Stimulated activated CD8-positive, alpha-beta memory T cell treated with anti-CD3 and anti-CD28 coated beads, Interleukin-7, amount 100 ng/mL, for 24 hours (primary cell): ENCODE results near the gene CEP70.
"Not testable (repeated sequence)": the region's sequence is repeated elsewhere in the genome, so short reads cannot be mapped to it uniquely, and the experiment has no call there.

Experiments
- DNase-seq: peaks from one replicate; pipeline ENCODE4 v3.0.0-alpha.2; 2020; ENCODE audit warnings: low read depth

The CEP70 gene, protein sequence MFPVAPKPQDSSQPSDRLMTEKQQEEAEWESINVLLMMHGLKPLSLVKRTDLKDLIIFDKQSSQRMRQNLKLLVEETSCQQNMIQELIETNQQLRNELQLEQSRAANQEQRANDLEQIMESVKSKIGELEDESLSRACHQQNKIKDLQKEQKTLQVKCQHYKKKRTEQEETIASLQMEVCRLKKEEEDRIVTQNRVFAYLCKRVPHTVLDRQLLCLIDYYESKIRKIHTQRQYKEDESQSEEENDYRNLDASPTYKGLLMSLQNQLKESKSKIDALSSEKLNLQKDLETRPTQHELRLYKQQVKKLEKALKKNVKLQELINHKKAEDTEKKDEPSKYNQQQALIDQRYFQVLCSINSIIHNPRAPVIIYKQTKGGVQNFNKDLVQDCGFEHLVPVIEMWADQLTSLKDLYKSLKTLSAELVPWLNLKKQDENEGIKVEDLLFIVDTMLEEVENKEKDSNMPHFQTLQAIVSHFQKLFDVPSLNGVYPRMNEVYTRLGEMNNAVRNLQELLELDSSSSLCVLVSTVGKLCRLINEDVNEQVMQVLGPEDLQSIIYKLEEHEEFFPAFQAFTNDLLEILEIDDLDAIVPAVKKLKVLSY

GRCh38 chr3:138594150-138594934 lies at the start of gene CEP70:
TSS of gene CEP70 (minus strand) at chr3:138594260. CDS start at chr3:138572927, 21,333 bp downstream.
- DNase-seq: peak; percentile 75

DNA sequence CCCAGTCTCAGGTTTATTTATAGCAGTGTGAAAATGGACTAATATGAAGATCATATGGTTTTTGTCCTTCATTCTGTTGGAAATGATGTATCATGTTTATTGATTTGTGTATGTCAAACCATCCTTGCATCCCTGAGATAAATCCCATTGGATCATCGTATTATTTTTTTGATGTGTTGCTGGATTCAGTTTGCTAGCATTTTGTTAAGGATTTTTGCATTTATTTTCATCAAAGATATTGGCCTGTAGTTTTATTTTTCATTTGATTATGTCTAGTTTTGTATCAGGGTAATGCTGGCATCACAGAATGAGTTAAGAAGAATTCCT lies 48.8 kb upstream of the CEP70 start:
- DNase-seq: no peak

DNA sequence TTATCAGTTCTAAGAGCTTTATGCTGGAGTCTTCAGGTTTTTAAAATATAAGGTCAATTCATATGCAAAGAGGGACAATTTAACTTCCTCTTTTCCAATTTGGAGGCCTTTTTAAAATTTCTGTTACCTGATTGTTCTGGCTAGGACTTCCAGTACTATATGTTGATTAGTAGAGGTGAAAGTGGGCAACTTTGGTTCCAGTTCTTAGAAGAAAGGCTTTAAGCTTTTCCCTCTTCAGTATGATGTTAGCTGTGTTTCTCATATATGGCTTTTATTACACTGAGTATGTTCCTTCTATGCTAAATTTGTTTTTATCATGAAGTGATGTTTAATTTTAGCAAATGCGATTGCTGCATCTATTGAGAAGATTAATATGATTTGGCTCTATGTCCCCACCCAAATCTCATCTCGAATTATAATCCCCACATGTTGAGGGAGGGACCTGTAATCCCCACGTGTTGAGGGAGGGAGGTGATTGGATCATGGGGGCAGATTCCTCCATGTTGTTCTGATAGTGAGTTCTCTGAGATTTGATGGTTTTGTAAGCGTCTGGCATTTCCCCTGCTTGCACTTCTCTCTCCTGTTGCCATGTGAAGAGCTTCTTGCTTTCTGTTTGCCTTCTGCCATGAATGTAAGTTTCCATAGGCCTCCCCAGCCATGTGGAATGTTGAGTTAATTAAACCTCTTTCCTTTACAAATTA lies 48.3 kb upstream of the CEP70 start:
- DNase-seq: no peak

GRCh38 chr3:138640537-138640936 lies 46.5 kb upstream of the CEP70 start:
- no peak for DNase-seq

GRCh38 chr3:138638641-138639040 lies 44.6 kb upstream of the CEP70 start:
- no peak for DNase-seq

GRCh38 chr3:138629526-138629925 lies 35.5 kb upstream of the CEP70 start:
- DNase-seq: no peak

GRCh38 chr3:138625707-138626365 lies 31.8 kb upstream of the CEP70 start:
- DNase-seq: no peak

DNA sequence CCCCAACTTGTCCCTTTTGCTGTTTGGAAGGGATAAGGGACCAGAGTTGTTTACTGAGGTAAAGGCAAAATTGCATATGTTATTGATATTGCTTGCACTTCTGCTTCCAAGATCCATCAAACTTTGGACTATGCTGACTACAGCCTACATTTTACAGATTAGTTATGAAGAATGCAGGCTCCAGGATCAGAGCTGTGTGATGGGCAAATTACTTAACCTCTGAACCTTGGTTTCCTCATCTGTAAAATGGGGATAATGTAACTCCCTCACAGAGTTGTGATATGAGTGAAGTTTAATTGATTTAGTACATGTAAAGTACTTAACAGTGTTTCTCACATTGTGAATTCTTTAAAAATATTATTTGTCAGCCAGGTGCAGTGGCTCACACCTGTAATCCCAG lies 30.5 kb upstream of the CEP70 start:
- no peak for DNase-seq

GRCh38 chr3:138620431-138620830 lies 26.4 kb upstream of the CEP70 start:
- no peak for DNase-seq

GRCh38 chr3:138615462-138615861 lies 21.4 kb upstream of the CEP70 start:
- DNase-seq: no peak

DNA sequence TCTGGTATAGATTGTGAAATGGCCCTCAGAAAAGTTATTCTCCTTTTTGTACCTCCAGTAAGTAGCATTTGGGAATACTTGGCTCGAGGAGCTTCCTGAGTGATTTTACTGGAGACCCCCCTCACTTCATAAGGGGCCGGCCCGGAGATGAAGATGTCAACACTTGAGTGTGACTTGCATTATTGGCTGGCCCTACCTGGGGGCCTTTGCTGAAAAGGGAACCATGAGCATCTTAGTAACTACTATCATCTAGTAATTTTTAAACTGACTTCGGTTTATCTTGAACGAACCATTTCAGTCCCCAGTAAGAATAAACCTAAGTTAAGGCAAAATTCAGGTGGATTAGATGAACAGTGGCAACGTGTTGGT lies 15.8 kb upstream of the CEP70 start:
- DNase-seq: no peak

DNA sequence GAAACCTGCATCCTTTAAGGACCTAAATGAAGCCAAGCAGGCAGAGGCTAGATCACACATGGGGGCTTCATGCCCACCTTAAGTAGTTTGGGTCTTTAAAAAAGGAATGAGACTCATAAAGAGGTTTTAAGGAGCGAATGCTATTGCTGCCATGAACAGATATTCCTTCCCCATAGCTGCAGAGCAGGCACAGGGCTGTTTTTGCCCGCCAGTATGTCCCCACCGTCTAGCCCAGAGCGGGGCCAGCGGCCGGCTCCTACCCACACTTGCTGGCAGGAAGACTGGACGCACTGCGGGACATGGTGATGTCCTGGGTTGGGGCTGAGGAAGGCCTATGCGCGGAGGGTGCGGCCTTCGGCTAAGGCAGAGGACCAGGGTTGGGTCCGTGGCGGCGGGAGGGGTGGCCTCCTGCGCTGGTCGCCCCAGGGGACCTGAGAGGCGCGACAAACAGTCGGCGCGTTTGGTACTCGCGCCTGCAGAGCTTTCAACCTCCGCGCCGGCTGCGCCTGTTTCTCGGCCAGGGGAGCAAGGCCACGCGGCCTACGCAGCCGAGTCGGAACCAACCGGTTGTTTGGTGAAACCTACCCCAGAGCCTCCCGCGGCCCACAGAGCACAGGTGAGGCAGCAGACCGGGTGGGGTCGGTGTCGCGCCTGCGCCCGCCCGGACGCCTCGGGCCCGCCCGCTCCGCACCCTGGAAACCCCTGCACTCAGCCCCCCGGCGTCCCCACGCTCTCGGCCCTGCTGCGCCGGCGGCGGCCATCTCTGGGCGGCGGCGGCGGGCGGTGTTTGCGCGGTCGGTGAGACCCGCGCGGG lies 14.5 kb upstream of the CEP70 start, which contains the start of gene FAIM:
FAIM (plus strand) TSS at position 450 of the 814 bp plus-strand sequence. CDS start 10,956 bp downstream, outside the sequence.
- DNase-seq: peak; percentile 38

DNA sequence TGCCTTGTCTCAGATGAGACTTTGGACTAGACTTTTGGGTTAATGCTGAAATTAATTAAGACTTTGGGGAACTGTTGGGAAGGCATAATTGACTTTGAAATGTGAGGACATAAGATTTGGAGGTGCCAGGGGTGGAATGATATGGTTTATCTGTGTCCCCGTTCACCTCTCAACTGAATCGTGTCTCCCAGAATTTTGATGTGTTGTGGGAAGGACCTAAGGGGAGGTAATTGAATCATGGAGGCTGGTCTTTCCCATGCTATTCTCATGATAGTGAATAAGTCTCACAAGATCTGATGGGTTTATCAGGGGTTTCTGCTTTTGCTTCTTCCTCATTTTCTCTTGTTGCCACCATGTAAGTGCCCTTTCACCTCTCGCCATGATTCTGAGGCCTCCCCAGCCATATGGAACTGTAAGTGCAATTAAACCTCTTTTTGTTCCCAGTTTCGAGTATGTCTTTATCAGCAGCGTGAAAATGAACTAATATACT lies 10.1 kb upstream of the CEP70 start:
- DNase-seq: not testable (repeated sequence)

DNA sequence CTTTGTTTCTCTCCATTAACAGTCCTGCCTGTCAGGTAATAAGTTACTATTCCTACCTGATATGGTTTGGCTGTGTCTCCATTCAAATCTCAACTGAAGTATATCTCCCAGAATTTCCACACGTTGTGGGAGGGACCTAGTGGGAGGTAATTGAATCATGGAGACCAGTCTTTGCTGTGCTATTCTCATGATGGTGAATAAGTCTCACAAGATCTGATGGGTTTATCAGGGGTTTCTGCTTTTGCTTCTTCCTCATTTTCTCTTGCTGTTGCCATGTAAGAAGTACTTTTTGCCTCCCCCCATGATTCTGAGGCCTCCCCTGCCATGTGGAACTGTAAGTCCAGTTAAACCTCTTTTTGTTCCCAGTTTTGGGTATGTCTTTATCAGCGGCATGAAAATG lies 7.6 kb upstream of the CEP70 start:
- DNase-seq: not testable (repeated sequence)

- no peak for DNase-seq
Observed at GRCh38 chr3:138600100-138600745, 6.2 kb upstream of the CEP70 start.

DNA sequence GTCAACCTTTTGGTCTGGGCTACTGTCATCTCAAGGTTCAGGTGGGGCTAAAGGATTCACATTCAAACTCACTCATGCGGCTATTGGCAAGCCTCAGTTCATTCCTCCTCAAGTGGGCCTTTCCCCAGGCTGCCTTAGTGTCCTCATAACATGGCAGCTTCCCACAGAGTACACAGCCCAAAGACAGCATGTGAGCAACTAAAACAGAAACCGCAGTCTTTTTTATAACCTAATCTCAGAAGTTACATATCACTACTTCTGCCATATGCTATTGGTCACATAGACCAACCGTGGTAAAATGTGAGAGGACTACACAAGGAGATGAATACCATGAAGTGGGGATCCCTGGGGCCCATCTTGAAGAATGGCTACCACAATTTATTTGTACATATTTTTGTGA lies 4.5 kb upstream of the CEP70 start:
- DNase-seq: no peak

GRCh38 chr3:138597186-138597976 lies 3.3 kb upstream of the CEP70 start:
- not testable (repeated sequence) for DNase-seq

DNA sequence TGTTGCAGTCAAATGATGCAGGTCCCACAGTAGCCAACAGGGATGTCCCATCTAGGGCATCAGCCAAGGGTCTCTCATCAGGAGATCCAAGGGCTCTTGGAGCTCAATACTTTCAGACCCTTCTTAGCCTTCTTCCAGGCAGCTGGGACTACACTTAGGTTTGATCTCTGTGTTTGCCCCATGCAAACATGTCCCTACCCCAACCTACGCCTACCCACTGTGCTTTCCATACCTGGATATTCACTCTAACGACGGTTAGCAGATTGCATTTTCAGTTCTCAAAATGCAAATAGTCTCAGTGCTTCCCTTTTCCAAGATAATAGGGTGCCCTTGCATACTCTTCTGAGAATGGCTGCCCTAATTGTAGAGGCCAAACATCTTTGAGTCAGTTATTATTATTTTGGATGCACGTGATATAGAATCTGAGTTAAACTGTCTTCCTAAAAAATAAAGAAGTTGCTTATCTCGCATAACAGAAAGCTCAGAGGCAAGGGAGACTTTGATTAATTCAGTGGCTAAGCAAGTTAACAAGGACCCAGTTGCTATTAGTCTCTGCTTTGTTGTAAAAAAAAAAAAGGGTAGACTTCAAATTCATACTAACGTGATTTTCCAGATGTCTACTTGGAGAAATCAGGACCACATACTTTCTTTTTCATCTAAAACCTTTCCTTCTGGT lies 1.0 kb upstream of the CEP70 start:
- DNase-seq: no peak
